ENCODE data around the gene GEMIN4. TPM values are rescaled to one million over a fixed set of nuclear protein-coding genes. Genes with fewer than 3 reads are reported as not detected.
"Not testable (repeated sequence)": the region's sequence is repeated elsewhere in the genome, so short reads cannot be mapped to it uniquely, and the experiment has no call there.

GEMIN4 gene
- total RNA-seq, 1 donor from 2014 or later, result 19.0 TPM

DNA sequence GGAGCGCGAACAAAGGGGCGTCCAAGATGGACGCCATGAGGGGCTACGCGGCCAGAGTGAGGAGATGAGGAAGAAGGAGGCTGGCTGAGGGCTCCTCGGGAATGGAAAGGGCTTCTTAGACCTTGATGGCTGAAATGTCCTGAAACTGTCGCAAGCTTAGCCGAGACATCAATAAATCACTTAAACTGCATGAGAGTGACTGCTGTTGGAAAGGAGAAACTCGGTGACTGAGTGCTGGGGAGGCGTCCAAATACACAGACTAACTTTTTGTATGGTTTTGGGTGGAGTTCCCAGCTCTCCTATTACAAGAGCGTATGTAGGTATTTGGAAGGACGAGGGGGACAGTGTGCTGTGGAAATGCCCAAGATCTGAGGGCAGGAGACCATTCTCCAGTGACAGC, 1.4 kb upstream of the GEMIN4 start:
- TF ChIP-seq, protein P1, sequence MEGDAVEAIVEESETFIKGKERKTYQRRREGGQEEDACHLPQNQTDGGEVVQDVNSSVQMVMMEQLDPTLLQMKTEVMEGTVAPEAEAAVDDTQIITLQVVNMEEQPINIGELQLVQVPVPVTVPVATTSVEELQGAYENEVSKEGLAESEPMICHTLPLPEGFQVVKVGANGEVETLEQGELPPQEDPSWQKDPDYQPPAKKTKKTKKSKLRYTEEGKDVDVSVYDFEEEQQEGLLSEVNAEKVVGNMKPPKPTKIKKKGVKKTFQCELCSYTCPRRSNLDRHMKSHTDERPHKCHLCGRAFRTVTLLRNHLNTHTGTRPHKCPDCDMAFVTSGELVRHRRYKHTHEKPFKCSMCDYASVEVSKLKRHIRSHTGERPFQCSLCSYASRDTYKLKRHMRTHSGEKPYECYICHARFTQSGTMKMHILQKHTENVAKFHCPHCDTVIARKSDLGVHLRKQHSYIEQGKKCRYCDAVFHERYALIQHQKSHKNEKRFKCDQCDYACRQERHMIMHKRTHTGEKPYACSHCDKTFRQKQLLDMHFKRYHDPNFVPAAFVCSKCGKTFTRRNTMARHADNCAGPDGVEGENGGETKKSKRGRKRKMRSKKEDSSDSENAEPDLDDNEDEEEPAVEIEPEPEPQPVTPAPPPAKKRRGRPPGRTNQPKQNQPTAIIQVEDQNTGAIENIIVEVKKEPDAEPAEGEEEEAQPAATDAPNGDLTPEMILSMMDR (conservative IDR thresholded peaks at IDR 0.05; ENCODE audit: low read depth, low read length), result no peak
- no peak for DNase-seq (ENCODE audit: low read depth)

DNA sequence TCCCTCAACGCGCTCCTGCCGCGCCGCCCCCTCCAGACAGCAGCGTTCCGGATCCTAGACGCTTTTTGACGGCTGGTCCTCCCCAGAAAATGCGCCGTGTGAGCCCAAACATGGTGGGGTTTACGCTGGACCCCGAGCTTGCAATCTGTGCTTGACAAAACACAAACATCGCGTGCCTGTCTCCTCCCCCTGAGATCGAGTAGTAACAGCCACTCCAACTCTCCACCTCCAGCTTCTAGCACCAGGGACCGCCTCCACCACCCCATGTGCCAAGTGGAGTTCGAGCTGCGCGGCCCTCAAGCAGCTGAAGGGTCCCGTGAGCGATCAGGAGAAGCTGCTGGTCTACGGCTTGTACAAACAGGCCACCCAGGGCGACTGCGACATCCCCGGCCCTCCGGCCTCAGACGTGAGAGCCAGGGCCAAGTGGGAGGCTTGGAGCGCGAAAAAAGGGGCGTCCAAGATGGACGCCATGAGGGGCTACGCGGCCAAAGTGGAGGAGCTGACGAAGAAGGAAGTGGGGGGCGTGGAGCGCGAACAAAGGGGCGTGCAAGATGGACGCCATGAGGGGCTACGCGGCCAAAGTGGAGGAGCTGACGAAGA, 656 bp upstream of the GEMIN4 start:
- TF ChIP-seq, protein P1 (conservative IDR thresholded peaks at IDR 0.05; ENCODE audit: low read depth, low read length), result no peak
- DNase-seq (ENCODE audit: low read depth), result no peak
- peak overlapping the region; percentile 82 for H3K4me3 ChIP-seq (ENCODE audit: low read depth, low read length)

More for the DNA sequence above, 1.4 kb upstream of the GEMIN4 start:
- H3K4me3 ChIP-seq (ENCODE audit: low read depth, low read length), result no peak overlapping the region

DNA sequence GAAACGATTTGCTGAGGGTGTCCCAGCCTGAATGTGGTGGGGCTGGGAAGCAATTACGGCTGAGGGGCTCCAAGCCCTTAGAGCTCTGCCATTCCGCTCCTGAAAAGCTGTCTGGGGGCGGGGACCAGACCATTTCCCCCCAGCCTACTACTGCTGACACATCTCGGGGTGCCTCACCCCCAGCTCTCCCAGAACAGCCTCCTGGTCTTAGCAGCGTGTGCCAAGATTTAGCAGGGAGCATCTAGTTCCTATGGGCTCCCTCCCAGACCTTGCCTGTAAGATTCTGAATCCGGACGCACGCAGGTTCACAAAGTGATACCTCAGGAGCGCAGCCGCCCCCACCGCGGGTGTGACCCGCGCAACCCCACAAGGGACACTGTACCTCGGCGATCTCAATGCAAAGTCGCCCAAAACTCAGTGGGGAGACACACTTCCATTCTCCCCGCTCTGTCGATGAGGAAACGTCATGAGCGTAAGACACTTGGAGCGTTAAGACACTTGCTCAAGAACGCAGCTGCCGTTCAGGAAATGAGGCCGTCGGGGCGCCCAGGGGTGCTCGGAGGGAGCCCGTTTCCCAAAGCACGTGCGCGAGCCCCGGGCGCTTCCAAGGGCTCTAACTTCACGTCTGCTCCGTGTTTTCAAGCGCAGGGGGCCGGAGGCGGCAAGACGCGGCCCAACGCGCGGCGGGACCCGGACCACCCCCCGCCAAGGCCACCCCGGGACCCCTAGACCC, 629 bp downstream of the GEMIN4 start:
- no peak for DNase-seq (ENCODE audit: low read depth)
- TF ChIP-seq, protein P1 (conservative IDR thresholded peaks at IDR 0.05; ENCODE audit: low read depth, low read length), result no peak
- H3K4me3 ChIP-seq (ENCODE audit: low read depth, low read length), result peak overlapping the region; percentile 82

DNA sequence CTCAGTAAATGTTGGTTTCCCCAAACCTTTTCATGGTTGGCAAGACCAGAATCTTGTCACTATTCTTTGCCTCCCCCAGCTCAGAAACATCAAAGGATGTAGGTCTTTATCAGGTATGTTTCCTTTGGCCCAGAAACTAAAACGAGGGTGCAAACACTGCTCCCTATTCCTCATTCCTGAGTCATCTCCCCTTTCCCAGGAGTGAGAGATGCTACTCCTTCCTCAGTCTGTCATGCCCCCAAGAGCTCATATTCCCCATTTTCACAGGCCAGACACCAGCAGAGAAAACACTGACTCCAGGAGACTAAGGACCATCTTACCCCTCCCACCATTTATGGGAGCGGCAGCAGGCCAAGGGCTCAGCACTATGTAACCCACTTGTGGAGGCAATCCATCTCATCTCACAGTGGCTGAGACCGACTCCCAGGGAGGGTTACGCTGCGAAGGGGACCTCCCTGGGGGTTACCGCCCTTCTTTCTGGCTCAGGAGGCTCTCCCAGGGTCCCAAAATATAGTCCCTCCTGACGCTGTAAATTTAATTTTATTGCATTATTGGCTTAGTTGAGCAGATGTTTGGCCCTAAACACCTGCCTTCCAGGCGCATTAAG, 1.5 kb downstream of the GEMIN4 start:
- TF ChIP-seq, protein P1 (conservative IDR thresholded peaks at IDR 0.05; ENCODE audit: low read depth, low read length), result no peak
- H3K4me3 ChIP-seq (ENCODE audit: low read depth, low read length), result no peak overlapping the region
- DNase-seq (ENCODE audit: low read depth), result no peak

DNA sequence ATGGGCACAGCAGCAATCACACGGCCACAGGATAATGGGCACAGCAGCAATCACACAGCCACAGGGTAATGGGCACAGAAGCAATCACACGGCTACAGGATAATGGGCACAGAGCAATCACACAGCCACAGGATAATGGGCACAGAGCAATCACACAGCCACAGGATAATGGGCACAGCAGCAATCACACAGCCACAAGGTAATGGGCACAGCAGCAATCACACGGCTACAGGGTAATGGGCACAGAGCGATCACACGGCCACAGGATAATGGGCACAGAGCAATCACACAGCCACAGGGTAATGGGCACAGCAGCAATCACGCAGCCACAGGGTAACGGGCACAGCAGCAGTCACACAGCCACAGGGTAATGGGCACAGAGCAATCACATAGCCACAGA, 2.7 kb downstream of the GEMIN4 start:
- not testable (repeated sequence) for H3K4me3 ChIP-seq (ENCODE audit: low read depth, low read length); DNase-seq (ENCODE audit: low read depth)

DNA sequence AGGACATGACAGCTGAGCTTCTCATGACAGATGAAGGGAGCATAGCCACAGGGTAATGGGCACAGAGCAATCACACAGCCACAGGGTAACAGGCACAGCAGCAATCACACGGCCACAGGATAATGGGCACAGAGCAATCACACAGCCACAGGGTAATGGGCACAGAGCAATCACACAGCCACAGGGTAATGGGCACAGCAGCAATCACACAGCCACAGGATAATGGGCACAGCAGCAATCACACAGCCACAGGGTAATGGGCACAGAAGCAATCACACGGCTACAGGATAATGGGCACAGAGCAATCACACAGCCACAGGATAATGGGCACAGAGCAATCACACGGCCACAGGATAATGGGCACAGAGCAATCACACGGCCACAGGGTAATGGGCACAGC, 3.5 kb downstream of the GEMIN4 start:
- DNase-seq (ENCODE audit: low read depth); H3K4me3 ChIP-seq (ENCODE audit: low read depth, low read length): not testable (repeated sequence)

DNA sequence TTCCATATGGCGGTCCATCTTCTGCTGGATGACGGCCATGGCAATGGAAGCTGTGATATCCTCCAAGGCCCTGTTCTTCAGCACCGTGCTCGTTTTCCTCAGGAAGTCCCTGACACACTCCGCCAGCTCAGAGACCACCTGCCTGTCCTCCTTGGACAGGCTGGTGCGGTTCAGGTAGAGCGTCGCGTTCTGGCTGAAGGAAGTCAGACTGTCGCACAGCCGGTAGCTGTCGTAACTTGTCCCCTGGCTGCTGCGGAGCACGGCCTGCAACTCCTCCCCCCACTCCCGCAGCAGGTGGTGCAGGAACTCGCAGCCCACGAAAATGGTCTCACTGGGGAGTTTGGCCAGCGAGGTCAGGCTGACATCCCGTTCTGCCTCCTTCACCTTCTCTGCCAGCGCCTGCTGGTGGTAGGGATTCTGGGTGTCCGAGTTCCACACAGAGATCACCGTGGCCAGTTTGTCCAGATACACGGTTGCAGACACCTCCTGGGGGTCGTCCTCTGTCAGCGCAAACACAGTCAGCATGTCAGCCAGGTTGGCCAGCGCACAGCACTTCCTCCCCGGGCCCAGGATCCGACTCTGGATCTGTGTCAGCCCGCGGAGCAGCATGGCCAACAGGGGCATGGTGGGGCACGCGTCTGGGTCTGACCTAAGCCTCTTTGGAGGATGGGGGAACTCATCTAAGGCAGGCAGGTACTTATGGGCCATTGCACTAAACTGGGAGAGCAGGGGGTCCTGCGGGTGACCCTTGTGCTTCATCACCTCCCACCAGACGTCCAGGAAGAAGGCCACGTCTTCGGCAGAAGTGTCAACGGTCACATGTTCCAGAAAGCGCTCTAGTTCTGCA, 5.1 kb downstream of the GEMIN4 start:
- no peak overlapping the region for H3K4me3 ChIP-seq (ENCODE audit: low read depth, low read length)
- no peak for DNase-seq (ENCODE audit: low read depth)
- TF ChIP-seq, protein P1 (conservative IDR thresholded peaks at IDR 0.05; ENCODE audit: low read depth, low read length), result no peak
